COR-L47 (cell line): ENCODE measurements around the gene CCDC27.

ENCODE experiments used
- DNase-seq: peaks from one replicate; lab custom pipeline; 2025; lab: John Stamatoyannopoulos, UW

CCDC27 gene

DNA sequence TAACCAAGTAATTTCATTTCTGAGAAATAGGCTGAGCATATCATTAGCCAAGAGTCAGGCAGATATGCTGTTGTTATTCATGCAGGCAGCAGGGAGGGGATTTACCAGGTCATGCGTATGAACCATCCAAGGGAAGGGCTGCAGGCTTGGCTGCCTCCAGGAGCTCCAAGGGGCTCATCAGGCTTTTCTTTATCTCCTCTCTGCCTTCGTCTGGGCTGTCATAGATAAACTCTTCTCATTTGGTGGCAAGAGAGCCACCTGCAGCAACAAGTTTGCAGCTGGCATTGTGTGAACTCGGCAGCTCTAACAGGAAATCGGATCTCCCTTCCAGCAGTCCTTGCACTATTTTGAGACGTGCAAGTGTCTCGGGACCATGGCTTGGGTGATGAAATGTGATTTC, 7.5 kb downstream of the CCDC27 start:
- DNase-seq, result no peak

DNA sequence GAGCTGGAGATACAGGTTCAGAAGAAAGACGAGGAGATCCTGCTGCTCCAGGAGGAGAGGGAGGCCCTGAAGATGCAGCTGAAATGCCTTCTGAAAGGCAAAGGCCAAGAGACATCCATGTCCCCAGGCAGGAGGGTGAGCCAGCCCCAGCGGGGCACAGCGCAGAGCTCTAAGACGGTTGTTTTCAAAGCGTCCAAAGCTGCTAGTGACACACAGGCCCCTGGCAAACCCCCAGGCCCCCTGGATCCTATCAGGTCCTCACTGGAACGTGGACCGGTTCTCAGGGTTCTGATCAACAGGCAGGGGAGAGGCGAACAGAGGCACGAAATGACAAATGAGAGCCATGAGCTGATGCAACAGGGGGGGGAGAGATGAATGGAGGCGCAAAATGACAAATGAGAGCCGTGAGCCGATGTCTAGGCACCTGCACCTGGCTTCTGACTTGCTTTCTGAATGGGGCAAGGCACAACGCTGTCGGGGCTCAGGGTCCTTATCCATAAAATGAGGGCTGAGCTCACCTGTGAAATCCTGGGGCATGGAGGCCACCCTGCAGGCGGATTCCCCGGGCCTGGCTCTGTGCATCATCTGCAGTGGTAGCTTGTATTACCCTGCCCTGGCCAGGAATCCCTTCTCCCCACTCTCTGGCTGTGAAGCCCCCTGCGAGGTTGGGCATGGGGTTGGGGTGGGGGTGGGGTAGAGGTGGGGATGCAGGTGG, 9.2 kb downstream of the CCDC27 start:
- DNase-seq, result no peak

DNA sequence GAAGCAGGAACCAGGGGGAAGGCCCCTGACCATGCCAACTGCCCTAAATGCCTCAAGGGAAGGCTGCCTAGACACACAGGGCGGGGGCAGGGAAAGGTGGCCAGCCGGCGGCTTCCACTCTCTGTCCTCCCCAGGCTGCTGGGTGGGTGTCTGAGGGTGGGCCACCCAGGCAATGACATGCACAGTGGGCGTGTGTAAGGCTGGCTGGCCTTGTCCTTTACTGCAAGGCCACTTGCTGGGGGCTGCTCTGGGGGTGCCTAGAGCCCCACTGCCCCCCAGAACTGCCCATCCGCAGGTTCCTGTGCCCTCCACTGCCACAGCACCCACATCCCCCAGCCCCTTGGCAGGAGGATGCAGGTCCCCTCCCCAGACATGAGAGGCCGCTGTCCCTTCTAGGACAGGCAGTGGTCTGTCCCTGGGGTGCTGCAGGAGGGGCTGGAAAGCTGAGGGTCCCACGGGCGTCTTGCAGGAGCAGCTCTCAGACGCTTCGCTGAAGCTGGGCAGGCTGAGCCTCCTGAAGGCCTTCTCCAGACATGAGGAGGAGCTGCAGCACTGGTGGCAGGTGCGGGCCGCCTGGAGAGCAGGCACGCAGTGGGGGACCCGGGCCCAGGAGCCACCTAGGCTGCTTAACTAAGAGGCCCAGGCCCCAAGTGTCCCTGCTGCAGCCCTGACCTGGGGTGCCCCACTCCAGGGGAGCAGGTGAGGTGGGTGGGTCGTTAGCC, 10.1 kb downstream of the CCDC27 start:
- DNase-seq, result no peak

DNA sequence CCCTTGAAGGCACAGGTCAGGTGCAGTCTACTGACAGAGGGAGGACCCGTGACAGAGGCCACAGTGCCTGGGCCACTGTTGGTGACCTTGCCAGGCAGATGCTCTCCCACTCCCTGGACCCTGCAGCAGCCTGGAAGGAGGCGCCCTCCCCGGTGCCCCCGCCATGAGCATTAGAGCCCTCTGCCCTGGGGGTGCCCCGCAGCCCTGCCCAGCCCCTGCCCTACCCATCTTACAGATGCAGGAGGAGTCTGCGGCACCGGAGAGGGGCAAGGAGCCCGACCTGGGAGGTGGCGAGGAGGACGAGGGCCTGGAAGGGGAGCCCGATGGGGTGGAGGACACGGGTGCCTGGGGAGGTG, 10.6 kb downstream of the CCDC27 start:
- no peak for DNase-seq

DNA sequence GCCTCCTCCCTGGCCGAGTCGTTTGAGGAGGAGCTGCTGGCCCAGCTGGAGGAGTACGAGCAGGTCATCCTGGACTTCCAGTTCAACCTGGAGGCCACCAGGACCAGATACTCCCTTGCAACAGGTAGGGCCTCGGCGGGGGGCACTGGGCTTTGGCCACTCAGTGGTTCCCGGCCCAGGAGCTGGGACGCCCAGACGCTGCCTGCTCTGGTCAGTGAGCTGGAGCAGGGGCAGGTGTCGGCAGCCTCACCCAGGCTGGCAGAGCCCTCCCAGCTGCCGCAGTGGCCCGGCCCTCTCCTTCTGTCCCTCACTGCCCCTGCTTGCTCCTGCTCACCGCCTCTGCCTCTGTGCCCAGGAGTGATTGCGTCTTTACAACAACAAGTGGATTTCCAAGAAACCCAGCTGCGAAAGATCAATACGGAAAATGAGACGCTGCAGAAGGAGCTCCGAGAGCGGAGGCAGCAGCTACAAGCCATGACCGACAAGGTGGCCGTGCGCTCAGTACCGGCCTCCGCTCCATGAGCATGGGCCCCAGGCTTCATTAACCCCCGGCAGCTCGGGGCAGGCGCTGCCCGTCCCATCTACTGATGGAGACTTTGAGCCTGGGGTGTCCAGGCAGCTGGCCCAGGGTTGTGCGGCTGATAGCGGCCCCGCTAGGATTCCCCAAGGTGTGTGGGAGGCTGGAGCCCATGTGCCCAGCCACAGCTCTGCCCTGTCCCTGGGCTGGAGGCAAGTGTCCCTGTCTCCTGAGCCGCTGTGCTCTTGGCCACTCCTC, 11.3 kb downstream of the CCDC27 start:
- no peak for DNase-seq

DNA sequence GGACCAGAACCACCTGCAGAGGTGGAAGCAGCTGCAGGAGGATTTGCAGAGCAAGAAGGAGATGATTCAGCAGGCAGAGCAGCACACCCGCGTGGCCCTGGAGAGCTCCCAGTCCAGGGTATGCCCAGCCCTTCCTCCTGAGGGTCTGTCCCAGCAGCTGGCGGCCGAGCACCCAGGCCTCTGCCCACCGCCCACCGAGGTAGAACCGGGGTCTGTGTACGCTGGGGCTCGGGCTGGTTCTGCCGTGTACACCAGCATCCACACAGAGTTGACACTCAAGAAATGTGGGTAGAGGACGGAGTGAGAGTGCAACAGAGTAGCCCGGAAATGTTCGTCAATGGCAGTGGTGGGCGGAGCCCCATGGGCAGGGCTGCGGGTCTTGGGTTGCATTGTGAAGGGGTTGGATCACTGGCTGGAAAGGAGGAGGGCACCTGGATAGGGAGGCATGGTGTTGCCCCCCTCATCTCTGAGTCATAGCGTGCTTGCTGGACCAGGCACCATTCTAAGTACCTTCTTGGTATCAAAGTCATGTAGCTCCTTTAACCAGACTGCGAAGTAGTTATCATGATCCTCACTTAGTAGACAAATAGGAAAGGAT, 15.2 kb downstream of the CCDC27 start:
- no peak for DNase-seq

DNA sequence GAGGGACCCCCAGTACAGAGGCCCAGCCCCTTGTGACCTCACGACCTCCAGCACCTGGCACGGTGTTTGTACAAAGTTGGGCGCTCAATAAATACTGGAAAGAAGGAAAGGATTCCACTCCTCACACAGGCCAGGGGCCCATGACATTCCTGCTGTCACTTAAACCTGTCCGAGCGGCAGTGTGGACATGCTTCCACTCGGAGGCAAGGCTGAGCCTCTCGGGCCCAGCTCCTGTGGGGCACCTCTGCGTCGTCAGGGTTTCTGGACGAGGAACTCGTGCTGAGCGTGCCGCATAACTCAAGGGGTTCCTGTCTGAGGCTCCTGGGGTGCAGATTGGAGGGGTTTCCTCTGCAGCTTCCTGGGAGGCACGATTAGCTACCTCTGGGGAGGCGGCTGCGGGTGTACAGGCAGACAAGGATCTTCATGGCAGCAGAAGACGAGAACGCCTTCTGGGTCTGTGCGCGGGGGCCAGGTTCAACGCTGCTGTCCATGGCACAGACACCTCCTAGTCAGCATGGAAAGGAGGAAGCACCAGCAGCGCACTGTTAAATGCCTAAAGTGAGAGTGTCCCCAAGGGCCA, 16.7 kb downstream of the CCDC27 start:
- DNase-seq, result no peak

DNA sequence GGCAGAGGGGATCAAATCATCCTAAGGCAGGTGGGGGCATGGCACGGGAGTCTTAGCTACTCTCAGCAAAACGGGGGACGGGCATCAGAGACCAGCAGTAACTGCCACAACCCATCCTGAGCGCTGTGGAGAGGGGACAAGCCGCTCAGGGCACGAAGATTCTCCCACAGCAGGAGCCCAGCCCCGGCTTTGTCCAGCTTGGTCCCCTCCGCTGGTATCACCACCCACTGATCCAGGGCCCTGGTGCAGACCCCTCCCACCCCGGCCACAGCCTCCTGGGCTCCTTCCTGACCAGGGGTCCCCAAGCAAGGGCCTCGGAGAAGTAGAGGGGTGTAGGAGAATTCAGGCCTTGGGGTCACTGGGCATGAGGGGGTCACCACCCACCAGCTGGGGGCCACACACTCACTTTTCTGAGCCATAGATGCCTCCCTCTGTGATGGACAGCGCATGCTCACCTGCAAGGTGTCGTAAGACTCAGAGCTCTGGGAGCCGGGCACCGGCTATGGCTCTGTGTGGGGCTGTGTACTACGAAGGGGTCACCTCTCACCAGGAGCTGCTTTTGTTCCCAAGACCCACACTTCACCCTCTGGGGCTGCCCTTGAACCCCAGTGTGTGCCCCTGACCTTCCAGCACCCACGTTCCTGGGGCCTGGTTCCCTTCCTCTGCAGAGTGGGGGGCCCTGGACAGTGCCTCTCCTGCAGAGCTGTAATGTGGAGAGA, 18.0 kb downstream of the CCDC27 start:
- DNase-seq, result no peak

DNA sequence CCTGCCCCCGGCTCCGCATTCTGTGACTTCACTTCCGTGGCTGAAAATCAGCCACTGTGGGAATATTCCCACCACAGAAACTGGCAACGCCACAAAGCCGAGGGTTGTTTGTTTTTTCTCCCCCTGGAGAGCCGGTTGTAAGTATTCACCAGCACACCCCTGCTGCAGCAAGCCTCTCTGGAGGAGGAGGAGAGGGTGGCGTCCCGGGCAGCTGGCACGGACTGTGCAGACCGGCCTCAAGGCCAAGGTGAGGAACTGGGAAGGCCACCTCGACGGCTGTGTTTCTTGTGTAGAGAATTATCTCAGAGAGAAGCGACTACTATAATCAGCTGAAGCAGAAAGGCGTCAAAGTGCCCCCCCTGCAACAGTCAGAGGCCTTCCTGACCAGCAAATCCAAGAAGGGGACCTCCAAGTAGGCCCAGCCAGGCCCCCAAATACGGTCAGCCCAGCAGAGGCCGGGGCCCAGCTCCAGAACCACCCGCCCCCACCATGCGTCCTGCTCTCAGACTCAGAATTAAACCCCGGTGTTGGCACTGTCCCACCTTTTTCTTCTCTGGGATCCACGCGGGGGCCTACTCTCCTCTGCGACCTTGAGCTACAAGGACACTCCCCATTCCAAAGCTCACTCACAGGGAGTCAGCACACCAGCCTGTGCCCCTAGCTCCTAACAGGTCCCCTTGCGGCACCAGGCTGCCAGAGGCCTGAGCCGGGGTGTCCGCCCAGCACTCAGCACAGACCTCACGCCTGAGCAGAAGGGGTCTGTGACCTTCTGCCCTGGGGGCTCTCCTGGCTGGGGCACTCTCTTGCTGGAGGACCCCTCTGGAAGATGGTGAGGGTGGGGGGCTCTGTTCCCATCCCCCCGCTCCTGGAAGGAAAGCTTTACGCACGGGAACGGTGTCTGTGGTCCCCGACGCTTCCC, 19.1 kb downstream of the CCDC27 start:
- DNase-seq, result no peak

DNA sequence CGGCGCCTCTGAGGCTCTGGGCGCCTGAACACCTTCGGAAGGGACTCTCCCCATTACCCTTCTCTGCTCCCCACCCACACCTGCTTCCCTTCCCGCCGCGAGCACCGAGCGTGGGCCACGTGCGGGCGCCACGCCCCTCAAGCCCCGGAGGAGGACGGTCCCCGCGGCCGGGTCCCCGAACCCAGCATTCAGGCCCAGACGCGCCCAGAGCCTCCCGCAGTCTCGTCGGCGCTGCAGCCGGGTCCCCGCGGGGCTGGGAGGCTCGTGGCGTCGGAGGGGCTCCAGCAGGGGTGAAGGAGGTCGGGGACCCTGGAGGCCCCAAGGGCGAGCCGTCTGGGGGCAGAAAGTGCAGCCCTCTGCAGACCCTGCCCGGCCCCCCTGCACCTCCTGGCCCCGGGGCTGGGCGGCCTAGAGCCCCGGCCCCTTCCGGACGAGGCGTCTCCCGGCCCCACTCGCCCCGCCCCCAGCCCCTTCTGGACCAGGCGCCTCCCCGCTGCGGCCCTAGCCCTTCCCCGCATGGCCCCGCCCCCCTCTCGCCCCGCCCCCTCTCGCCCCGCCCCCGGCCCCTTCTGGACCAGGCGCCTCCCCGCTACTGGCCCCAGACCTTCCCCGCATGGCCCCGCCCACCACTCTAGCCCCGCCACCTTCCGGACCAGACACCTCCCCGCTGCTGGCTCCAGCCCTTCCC, 19.9 kb downstream of the CCDC27 start:
- DNase-seq, result peak; percentile 15

DNA sequence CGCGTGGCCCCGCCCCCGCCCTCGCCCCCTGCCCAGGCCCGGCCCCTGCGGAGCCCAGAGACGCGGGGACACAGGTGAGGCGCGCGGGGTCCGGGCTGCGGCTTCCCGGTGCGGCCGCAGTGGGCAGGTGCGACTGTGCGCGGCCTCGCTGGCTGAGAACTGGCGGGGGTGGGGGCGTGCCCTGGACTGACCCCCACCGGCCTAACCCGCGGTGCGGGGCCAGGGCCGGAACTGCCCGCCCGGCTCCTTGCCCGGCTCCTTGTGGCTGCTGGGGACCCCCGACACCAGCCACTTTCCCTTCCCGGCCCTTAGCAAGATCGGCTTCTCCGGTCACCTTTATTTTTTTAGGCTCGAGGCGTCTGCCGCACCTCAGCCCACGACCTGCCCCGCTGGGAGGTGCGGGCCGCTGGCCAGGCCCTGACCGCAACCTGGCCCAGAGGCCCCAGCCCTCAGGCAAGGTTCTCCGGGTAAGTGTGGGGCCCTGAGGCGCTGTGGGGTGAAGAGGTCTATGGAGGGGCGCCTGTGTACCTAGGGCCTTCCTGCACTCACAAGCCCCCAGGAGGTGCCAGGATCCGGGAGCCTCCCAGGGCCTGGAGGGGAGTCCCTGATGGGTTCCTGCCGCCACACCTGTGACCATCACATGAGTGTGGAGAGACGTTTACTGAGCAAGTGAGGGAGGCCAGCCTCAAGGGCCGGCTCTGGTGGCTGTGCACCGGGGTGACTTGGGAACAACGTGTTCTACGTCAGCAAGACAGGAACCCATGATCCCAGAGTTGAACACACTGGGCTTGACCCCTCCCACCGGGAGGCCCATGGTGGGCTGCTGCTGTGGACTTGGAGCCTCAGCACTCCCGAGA, 20.7 kb downstream of the CCDC27 start, which contains the start of gene SMIM1:
TSS of gene SMIM1 (plus strand) at position 35 of the 857 bp plus-strand sequence. CDS start 2,625 bp downstream, outside the sequence.
- no peak for DNase-seq

DNA sequence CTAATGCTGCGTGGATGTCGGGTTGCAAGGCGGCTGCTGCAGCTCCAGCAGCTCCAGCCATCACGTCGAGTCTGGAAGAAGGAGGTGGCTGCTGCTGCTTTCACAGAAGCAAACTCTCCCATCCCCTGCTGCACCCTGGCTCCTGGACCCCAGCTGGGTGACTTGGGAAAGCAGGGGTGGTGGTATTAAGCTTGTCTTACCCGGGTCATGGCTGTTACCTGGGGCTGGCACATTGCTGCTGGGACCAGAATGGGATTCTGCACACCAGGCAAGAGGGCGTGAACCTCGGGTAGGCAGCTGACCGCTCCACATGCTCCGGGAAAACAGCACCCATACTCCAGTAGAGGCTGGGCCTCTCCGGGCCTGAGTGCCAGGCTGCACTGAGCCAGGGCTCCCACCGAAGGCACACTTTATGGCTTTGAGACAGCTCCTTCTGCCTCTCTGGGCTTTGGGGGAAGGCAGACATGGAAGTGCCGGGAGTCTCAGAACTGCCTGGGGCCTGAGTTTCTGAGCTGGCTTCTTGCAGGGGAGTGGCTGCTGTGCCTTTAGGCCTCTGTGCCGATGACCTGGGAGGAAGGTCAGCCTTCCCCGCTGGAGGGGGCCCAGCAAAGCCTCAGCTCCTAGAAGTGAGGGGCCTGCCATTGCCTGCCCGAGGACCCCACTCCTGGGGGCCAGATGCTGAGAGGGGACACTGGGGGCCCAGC, 21.5 kb downstream of the CCDC27 start:
- no peak for DNase-seq

DNA sequence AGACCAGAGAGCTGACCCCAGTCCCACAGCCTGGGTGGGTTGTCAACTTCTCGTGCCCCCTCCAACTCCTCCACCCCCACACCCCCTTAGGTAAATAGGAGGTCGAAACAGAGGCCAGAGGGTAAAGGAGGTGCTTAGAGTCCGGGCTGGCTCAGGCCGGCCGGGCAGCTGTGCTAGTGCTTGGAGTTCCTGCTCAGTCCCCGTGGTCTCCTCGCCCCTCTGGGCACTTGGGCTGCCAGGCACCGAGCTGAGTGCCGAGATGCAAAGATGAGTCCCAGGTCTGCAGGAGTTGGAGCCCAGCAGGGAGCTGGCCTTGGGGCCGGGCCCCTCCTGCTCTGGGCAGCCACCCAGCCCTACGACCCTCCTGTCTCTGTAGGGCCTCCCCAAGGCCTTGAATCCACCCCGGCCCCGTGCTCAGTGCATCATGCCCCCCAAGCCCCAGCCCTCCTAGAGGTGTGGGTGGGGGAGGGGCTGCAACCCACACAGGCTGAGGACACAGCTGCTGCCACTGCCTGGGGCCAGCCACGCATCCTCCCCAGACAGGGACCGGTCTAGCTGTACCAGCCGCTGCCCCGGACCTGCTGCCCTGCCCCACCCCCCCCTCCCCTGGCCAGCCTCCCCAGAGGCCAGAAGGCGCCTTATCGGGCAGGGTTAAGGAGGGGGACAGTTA, 22.2 kb downstream of the CCDC27 start:
- DNase-seq, result no peak

DNA sequence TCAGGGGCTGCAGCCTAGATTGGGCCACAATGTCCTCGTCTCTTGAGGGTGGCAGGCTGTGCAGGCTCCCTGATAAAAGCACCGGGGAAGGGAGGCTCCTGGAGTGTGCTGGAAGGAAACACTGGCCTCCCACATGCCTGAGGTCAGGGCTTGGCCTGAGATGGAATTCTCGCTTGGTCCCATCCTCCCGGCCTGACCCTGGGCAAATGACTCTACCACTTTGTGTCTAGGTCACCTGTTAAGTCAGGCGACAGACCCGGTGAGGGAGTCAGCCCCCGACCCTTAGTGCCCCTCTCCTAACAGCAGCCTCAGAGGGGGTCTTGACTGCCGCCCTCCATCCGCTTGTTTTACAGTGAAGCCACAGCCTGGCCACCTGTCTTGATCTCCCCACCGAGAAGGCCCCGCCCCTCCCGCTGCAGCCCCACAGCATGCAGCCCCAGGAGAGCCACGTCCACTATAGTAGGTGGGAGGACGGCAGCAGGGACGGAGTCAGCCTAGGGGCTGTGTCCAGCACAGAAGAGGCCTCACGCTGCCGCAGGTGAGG, 22.8 kb downstream of the CCDC27 start:
- DNase-seq, result no peak

DNA sequence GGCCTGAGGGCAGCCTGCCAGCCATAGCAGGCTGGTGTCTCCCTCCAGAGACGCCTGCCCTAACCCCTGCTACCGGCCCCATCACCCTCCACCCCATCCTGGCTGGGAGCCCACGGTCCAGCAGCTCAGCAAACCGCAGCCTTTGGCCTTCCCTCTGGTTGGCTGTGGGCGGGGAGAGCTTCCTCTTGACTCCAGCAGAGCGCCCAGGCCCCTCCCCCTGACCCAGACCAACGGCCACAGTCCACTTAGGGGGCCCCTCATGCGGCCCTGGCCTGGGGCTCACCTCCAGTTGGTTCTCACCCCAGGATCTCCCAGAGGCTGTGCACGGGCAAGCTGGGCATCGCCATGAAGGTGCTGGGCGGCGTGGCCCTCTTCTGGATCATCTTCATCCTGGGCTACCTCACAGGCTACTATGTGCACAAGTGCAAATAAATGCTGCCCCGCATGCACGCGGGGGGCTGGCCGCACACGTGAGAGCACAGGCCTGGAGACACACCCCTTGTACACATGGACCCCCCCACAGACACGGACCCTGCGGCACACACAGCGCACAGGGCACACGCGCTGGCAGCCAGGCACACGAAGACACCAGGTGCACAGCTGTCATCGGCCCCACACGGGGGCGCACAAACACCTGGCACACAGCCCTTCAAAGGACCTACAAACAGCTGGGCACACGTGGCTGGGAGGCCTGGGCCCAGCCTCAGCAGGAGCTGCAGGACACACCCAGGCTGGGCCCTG, 23.4 kb downstream of the CCDC27 start:
- peak; percentile 89 for DNase-seq

DNA sequence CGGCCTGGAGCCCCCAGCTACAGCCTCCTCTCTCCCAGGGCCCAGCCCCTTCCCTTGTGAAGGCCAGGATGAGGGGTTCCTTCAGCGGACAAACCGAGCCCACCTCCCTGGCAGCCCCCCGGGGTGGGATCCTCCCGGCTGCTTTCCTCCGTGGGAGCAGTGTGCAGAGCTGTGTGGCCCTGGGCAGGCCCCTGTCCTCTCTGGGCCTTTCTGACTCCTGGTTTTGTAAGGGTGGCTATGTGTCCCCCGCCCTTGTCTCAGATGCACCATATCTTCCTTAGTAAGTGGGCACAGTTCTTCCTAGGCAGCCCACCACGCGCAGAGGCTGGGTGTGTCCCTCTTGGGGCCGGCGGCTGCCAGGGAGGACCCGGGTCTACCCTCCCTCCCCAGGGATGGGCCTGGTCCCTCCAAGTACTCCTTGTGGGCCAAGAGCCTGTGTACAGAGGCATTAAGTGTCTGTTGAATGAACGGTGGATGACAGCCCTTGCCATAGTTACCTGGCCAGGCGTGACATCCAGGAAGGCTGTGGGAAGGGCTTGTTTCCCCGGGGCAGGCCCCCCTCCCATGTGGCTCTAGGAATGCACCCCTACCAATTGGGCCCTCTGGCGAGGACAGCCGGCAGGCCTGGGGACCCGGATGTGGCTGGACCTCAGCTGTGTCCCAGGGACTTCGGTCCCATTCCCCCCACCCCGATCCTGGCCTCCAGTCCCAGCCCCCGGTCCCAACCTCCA, 24.1 kb downstream of the CCDC27 start:
- DNase-seq, result no peak
